ENCODE results near the gene GRPEL1. TPM values are rescaled to one million over a fixed set of nuclear protein-coding genes. Genes with fewer than 3 reads are reported as not detected.

Gene GRPEL1
- total RNA-seq, 1 experiment from 2014 or later, result 19.4 TPM

- no peak overlapping the region for H3K4me2 ChIP-seq (ENCODE audit: low read depth, low read length, poor library complexity, severe bottlenecking)
- H3K4me3 ChIP-seq (ENCODE audit: low read length), result no peak overlapping the region
- no peak overlapping the region for H2AFZ ChIP-seq (ENCODE audit: low read length)
- no peak for DNase-seq
- no peaks in the 10 kb centered on the region for H3K9me2 ChIP-seq (replicated peaks; ENCODE audit: insufficient read depth, low read length)
- H3K9ac ChIP-seq (ENCODE audit: low read length), result no peak overlapping the region
- no peaks in the 10 kb centered on the region for H4K20me1 ChIP-seq (ENCODE audit: insufficient read depth, low read depth, low read length)
- H3K27me3 ChIP-seq (ENCODE audit: low read length), result no peaks in the 10 kb centered on the region
- no peaks in the 10 kb centered on the region for H3K4me1 ChIP-seq (ENCODE audit: low read length)
- H3K79me2 ChIP-seq (ENCODE audit: low read length), result no peaks in the 10 kb centered on the region; the same call in 1 of the 2 replicates
- no peaks in the 10 kb centered on the region for H3K9me3 ChIP-seq (ENCODE audit: low read length)
- H3K36me3 ChIP-seq (ENCODE audit: insufficient read depth, low read length), result 0 out of 2 replicates have a peak, but pooled peaks cover 2% of the 10 kb centered on the region
- no peak overlapping the region for H3K27ac ChIP-seq (ENCODE audit: low read length)
These were observed 42.7 kb downstream of the GRPEL1 start for GRCh38 chr4:7025040-7025602.

- no peak for DNase-seq
- Histone ChIP-seq H3K4me3 (ENCODE audit: low read length) (no peak overlapping the region), H3K27me3 (ENCODE audit: low read length) (no peaks in the 10 kb centered on the region), H3K9ac (ENCODE audit: low read length) (no peak overlapping the region), H3K9me3 (ENCODE audit: low read length) (no peaks in the 10 kb centered on the region), H3K36me3 (ENCODE audit: insufficient read depth, low read length) (0 out of 2 replicates have a peak, but pooled peaks cover 2% of the 10 kb centered on the region), H2AFZ (ENCODE audit: low read length) (no peak overlapping the region), H3K27ac (ENCODE audit: low read length) (no peak overlapping the region), H3K9me2 (replicated peaks; ENCODE audit: insufficient read depth, low read length) (no peaks in the 10 kb centered on the region), H3K4me2 (ENCODE audit: low read depth, low read length, poor library complexity, severe bottlenecking) (no peak overlapping the region), H3K4me1 (ENCODE audit: low read length) (no peaks in the 10 kb centered on the region), H4K20me1 (ENCODE audit: insufficient read depth, low read depth, low read length) (no peaks in the 10 kb centered on the region), H3K79me2 (ENCODE audit: low read length) (no peaks in the 10 kb centered on the region; the same call in 1 of the 2 replicates)
These were observed 43.5 kb downstream of the GRPEL1 start for GRCh38 chr4:7024336-7024890.

GRCh38 chr4:7023901-7024300 lies 44.0 kb downstream of the GRPEL1 start:
- Histone ChIP-seq H4K20me1 (ENCODE audit: insufficient read depth, low read depth, low read length) (no peaks in the 10 kb centered on the region), H3K9ac (ENCODE audit: low read length) (no peak overlapping the region), H3K4me3 (ENCODE audit: low read length) (no peak overlapping the region), H3K4me1 (ENCODE audit: low read length) (no peaks in the 10 kb centered on the region), H3K4me2 (ENCODE audit: low read depth, low read length, poor library complexity, severe bottlenecking) (no peak overlapping the region), H3K9me3 (ENCODE audit: low read length) (no peaks in the 10 kb centered on the region), H2AFZ (ENCODE audit: low read length) (no peak overlapping the region), H3K79me2 (ENCODE audit: low read length) (no peaks in the 10 kb centered on the region; the same call in 1 of the 2 replicates), H3K27ac (ENCODE audit: low read length) (no peak overlapping the region), H3K27me3 (ENCODE audit: low read length) (no peaks in the 10 kb centered on the region), H3K9me2 (replicated peaks; ENCODE audit: insufficient read depth, low read length) (no peaks in the 10 kb centered on the region), H3K36me3 (ENCODE audit: insufficient read depth, low read length) (0 out of 2 replicates have a peak, but pooled peaks cover 2% of the 10 kb centered on the region)
- no peak for DNase-seq

- DNase-seq, result no peak
- Histone ChIP-seq H3K4me1 (ENCODE audit: low read length) (no peaks in the 10 kb centered on the region), H3K9me3 (ENCODE audit: low read length) (no peaks in the 10 kb centered on the region), H3K79me2 (ENCODE audit: low read length) (no peaks in the 10 kb centered on the region; the same call in 1 of the 2 replicates), H2AFZ (ENCODE audit: low read length) (no peak overlapping the region), H3K4me2 (ENCODE audit: low read depth, low read length, poor library complexity, severe bottlenecking) (no peak overlapping the region), H3K4me3 (ENCODE audit: low read length) (no peak overlapping the region), H3K27ac (ENCODE audit: low read length) (no peak overlapping the region), H3K36me3 (ENCODE audit: insufficient read depth, low read length) (0 out of 2 replicates have a peak, but pooled peaks cover 2% of the 10 kb centered on the region), H4K20me1 (ENCODE audit: insufficient read depth, low read depth, low read length) (no peaks in the 10 kb centered on the region), H3K9ac (ENCODE audit: low read length) (no peak overlapping the region), H3K27me3 (ENCODE audit: low read length) (no peaks in the 10 kb centered on the region), H3K9me2 (replicated peaks; ENCODE audit: insufficient read depth, low read length) (no peaks in the 10 kb centered on the region)
These were observed 44.4 kb downstream of the GRPEL1 start for GRCh38 chr4:7023486-7023885.

GRCh38 chr4:7021930-7022664 lies 45.8 kb downstream of the GRPEL1 start:
- Histone ChIP-seq H4K20me1 (ENCODE audit: insufficient read depth, low read depth, low read length) (no peaks in the 10 kb centered on the region), H3K4me1 (ENCODE audit: low read length) (no peaks in the 10 kb centered on the region), H3K4me3 (ENCODE audit: low read length) (no peak overlapping the region), H3K4me2 (ENCODE audit: low read depth, low read length, poor library complexity, severe bottlenecking) (no peak overlapping the region), H3K79me2 (ENCODE audit: low read length) (no peaks in the 10 kb centered on the region; the same call in 1 of the 2 replicates), H3K36me3 (ENCODE audit: insufficient read depth, low read length) (peaks cover 3% of the 10 kb centered on the region; the same call in 1 of the 2 replicates), H3K9me2 (replicated peaks; ENCODE audit: insufficient read depth, low read length) (no peaks in the 10 kb centered on the region), H2AFZ (ENCODE audit: low read length) (no peak overlapping the region), H3K9ac (ENCODE audit: low read length) (no peak overlapping the region), H3K9me3 (ENCODE audit: low read length) (no peaks in the 10 kb centered on the region), H3K27me3 (ENCODE audit: low read length) (no peaks in the 10 kb centered on the region), H3K27ac (ENCODE audit: low read length) (no peak overlapping the region)
- no peak for DNase-seq

- Histone ChIP-seq H3K4me3 (ENCODE audit: low read length) (no peak overlapping the region), H3K9me2 (replicated peaks; ENCODE audit: insufficient read depth, low read length) (no peaks in the 10 kb centered on the region), H3K9me3 (ENCODE audit: low read length) (no peaks in the 10 kb centered on the region), H3K4me1 (ENCODE audit: low read length) (no peaks in the 10 kb centered on the region), H2AFZ (ENCODE audit: low read length) (no peak overlapping the region), H3K27ac (ENCODE audit: low read length) (no peak overlapping the region), H4K20me1 (ENCODE audit: insufficient read depth, low read depth, low read length) (no peaks in the 10 kb centered on the region), H3K79me2 (ENCODE audit: low read length) (no peaks in the 10 kb centered on the region; the same call in 1 of the 2 replicates), H3K27me3 (ENCODE audit: low read length) (no peaks in the 10 kb centered on the region), H3K36me3 (ENCODE audit: insufficient read depth, low read length) (peaks cover 3% of the 10 kb centered on the region; the same call in 1 of the 2 replicates), H3K4me2 (ENCODE audit: low read depth, low read length, poor library complexity, severe bottlenecking) (no peak overlapping the region), H3K9ac (ENCODE audit: low read length) (no peak overlapping the region)
- no peak for DNase-seq
These were observed 46.5 kb downstream of the GRPEL1 start for GRCh38 chr4:7021355-7021754.

- H3K9me3 ChIP-seq (ENCODE audit: low read length), result no peaks in the 10 kb centered on the region
- no peaks in the 10 kb centered on the region; the same call in 1 of the 2 replicates for H3K79me2 ChIP-seq (ENCODE audit: low read length)
- H3K4me2 ChIP-seq (ENCODE audit: low read depth, low read length, poor library complexity, severe bottlenecking), result no peak overlapping the region
- no peaks in the 10 kb centered on the region for H4K20me1 ChIP-seq (ENCODE audit: insufficient read depth, low read depth, low read length)
- H3K27me3 ChIP-seq (ENCODE audit: low read length), result no peaks in the 10 kb centered on the region
- H3K4me3 ChIP-seq (ENCODE audit: low read length), result no peak overlapping the region
- H3K27ac ChIP-seq (ENCODE audit: low read length), result no peak overlapping the region
- DNase-seq, result no peak
- no peak overlapping the region for H3K9ac ChIP-seq (ENCODE audit: low read length)
- H2AFZ ChIP-seq (ENCODE audit: low read length), result no peak overlapping the region
- H3K36me3 ChIP-seq (ENCODE audit: insufficient read depth, low read length), result peaks cover 3% of the 10 kb centered on the region; the same call in 1 of the 2 replicates
- no peaks in the 10 kb centered on the region for H3K4me1 ChIP-seq (ENCODE audit: low read length)
- no peaks in the 10 kb centered on the region for H3K9me2 ChIP-seq (replicated peaks; ENCODE audit: insufficient read depth, low read length)
These were observed 47.0 kb downstream of the GRPEL1 start for GRCh38 chr4:7020856-7021255.

GRCh38 chr4:7020290-7020689 lies 47.6 kb downstream of the GRPEL1 start:
- Histone ChIP-seq H3K27ac (ENCODE audit: low read length) (no peak overlapping the region), H3K4me3 (ENCODE audit: low read length) (no peak overlapping the region), H3K4me1 (ENCODE audit: low read length) (no peaks in the 10 kb centered on the region), H3K36me3 (ENCODE audit: insufficient read depth, low read length) (peaks cover 3% of the 10 kb centered on the region; the same call in 1 of the 2 replicates), H3K27me3 (ENCODE audit: low read length) (no peaks in the 10 kb centered on the region), H4K20me1 (ENCODE audit: insufficient read depth, low read depth, low read length) (no peaks in the 10 kb centered on the region), H3K9me3 (ENCODE audit: low read length) (no peaks in the 10 kb centered on the region), H2AFZ (ENCODE audit: low read length) (no peak overlapping the region), H3K79me2 (ENCODE audit: low read length) (no peaks in the 10 kb centered on the region; the same call in 1 of the 2 replicates), H3K9ac (ENCODE audit: low read length) (no peak overlapping the region), H3K4me2 (ENCODE audit: low read depth, low read length, poor library complexity, severe bottlenecking) (no peak overlapping the region), H3K9me2 (replicated peaks; ENCODE audit: insufficient read depth, low read length) (no peaks in the 10 kb centered on the region)
- DNase-seq, result no peak
